HEK293 (cell line): ENCODE measurements around the gene GTF2F2.

ENCODE experiments used
- CTCF ChIP-seq: fragments of 450-650 bp; formaldehyde crosslinking; IDR thresholded peaks from 2 replicates; pipeline ENCODE4 v1.5.1; 2016; ENCODE audit warnings: missing biosample characterization, missing genetic modification characterization
- INSM2 ChIP-seq: fragments of 450-650 bp; formaldehyde crosslinking; IDR thresholded peaks from 2 replicates; pipeline ENCODE4 v1.5.1; 2016; ENCODE audit warnings: missing biosample characterization, missing genetic modification characterization
- PBX3 ChIP-seq: sonication (generic); formaldehyde crosslinking; IDR thresholded peaks from 2 replicates; pipeline ENCODE4 v1.8.1; 2022; ENCODE audit warnings: mild to moderate bottlenecking, moderate library complexity, missing genetic modification reagents
- TCF7L2 ChIP-seq: IDR thresholded peaks from 2 replicates; pipeline ENCODE4 v1.6.1; 2011; ENCODE audit warnings: low read depth, mild to moderate bottlenecking, inconsistent platforms, low read length, moderate library complexity, borderline replicate concordance
- ZFP41 ChIP-seq: fragments of 450-650 bp; formaldehyde crosslinking; IDR thresholded peaks from 2 replicates; pipeline ENCODE4 v1.5.1; 2016; ENCODE audit warnings: missing biosample characterization, missing genetic modification characterization, borderline replicate concordance
- ZNF138 ChIP-seq: fragments of 450-650 bp; formaldehyde crosslinking; IDR thresholded peaks from 2 replicates; pipeline ENCODE4 v1.5.1; 2016; ENCODE audit warnings: missing biosample characterization, missing genetic modification characterization, borderline replicate concordance
- ZNF184 ChIP-seq: fragments of 450-650 bp; IDR thresholded peaks from 2 replicates; pipeline ENCODE4 v1.5.1; 2018; ENCODE audit warnings: missing biosample characterization, mild to moderate bottlenecking, missing genetic modification characterization
- ZNF24 ChIP-seq: fragments of 450-650 bp; formaldehyde crosslinking; IDR thresholded peaks from 2 replicates; pipeline ENCODE4 v1.5.1; 2016; ENCODE audit warnings: missing biosample characterization, missing genetic modification characterization
- ZNF292 ChIP-seq: fragments of 450-650 bp; formaldehyde crosslinking; IDR thresholded peaks from 2 replicates; pipeline ENCODE4 v1.5.1; 2016; ENCODE audit warnings: low read depth, missing biosample characterization, missing genetic modification characterization, borderline replicate concordance
- ZNF311 ChIP-seq: fragments of 450-650 bp; formaldehyde crosslinking; IDR thresholded peaks from 2 replicates; pipeline ENCODE4 v1.5.1; 2017; ENCODE audit warnings: missing biosample characterization, missing genetic modification characterization, borderline replicate concordance
- ZNF514 ChIP-seq: fragments of 450-650 bp; formaldehyde crosslinking; IDR thresholded peaks from 2 replicates; pipeline ENCODE4 v1.5.1; 2016; ENCODE audit warnings: missing biosample characterization, missing genetic modification characterization
- ZNF654 ChIP-seq: fragments of 450-650 bp; formaldehyde crosslinking; IDR thresholded peaks from 2 replicates; pipeline ENCODE4 v1.5.1; 2016; ENCODE audit warnings: low read depth, missing biosample characterization, missing genetic modification characterization
- ZNF747 ChIP-seq: fragments of 450-650 bp; formaldehyde crosslinking; IDR thresholded peaks from 2 replicates; pipeline ENCODE4 v1.5.1; 2016; ENCODE audit warnings: missing biosample characterization, missing genetic modification characterization
- ZSCAN5A ChIP-seq: fragments of 450-650 bp; formaldehyde crosslinking; IDR thresholded peaks from 2 replicates; pipeline ENCODE4 v1.5.1; 2016; ENCODE audit warnings: missing biosample characterization, missing genetic modification characterization

- TF ChIP-seq ZFP41 (tag by site-specific recombination) (no peak), INSM2 (tag by site-specific recombination) (no peak), CTCF (tag by site-specific recombination) (no peak), ZNF138 (tag by site-specific recombination) (no peak), ZNF184 (tag by site-specific recombination) (no peak), ZNF292 (no peak), TCF7L2 (no peak), PBX3 (CRISPR knock-in tag) (no peak), ZNF654 (tag by site-specific recombination) (no peak), ZSCAN5A (tag by site-specific recombination) (no peak), ZNF514 (tag by site-specific recombination) (no peak), ZNF747 (tag by site-specific recombination) (no peak), ZNF311 (tag by site-specific recombination) (no peak), ZNF24 (no peak)
Observed at GRCh38 chr13:45301263-45301662, 181.0 kb downstream of the GTF2F2 start.
